Measurements from ENCODE around the gene OR6C68.

DNA sequence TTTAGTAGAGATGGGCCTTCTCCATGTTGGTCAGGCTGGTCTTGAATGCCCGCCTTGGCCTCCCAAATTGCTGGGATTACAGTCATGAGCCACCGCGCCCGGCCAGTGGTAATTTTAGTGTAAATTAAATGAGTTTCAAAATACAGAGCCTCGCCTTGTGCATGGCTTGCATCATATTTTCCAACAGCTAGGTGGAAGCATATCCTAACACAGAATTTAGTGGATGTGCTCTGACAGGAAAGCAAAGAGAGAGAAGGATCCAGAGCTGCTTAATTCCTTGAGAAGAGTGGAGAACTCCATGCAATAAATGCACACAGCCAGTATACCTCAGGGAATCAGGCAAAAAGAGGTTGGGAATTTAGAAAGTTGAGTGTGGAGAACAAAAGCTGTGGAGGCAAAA lies 45.9 kb upstream of the OR6C68 start:
- TF ChIP-seq, protein P1, sequence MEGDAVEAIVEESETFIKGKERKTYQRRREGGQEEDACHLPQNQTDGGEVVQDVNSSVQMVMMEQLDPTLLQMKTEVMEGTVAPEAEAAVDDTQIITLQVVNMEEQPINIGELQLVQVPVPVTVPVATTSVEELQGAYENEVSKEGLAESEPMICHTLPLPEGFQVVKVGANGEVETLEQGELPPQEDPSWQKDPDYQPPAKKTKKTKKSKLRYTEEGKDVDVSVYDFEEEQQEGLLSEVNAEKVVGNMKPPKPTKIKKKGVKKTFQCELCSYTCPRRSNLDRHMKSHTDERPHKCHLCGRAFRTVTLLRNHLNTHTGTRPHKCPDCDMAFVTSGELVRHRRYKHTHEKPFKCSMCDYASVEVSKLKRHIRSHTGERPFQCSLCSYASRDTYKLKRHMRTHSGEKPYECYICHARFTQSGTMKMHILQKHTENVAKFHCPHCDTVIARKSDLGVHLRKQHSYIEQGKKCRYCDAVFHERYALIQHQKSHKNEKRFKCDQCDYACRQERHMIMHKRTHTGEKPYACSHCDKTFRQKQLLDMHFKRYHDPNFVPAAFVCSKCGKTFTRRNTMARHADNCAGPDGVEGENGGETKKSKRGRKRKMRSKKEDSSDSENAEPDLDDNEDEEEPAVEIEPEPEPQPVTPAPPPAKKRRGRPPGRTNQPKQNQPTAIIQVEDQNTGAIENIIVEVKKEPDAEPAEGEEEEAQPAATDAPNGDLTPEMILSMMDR (conservative IDR thresholded peaks at IDR 0.05; ENCODE audit: low read depth, low read length): peak; percentile 33; the same call in 1 of the 2 replicates
- TF ChIP-seq EZH2 (IDR thresholded peaks at IDR 0.05; ENCODE audit: low read length, unreplicated experiment) (no peak), EZH2phosphoT487 (IDR thresholded peaks at IDR 0.05; ENCODE audit: borderline replicate concordance, low read length) (no peak)

Measured in PC-3 (cell line).